Astrocyte (in vitro differentiated cells and primary cell): ENCODE measurements around the gene TMEM94. TPM values are rescaled to one million over a fixed set of nuclear protein-coding genes. Genes with fewer than 3 reads are reported as not detected.

Experiments used
- DNase-seq: peaks from one replicate; pipeline ENCODE4 v3.0.0-alpha.2; 2010; ENCODE audit warnings: low read depth
- FAIRE-seq: peaks from 2 replicates; lab custom pipeline; 2011; peaks lifted over from hg19 to GRCh38; lab: Jason Lieb, UNC
- H2AFZ ChIP-seq: 2 replicates; pipeline ENCODE4 v1.6.0; 2012; ENCODE audit warnings: low read depth, low read length, inconsistent platforms
- H3K27ac ChIP-seq: 2 replicates; pipeline ENCODE4 v1.5.1; 2011; ENCODE audit warnings: low read depth, low read length, inconsistent platforms
- H3K27me3 ChIP-seq: 2 replicates; pipeline ENCODE4 v1.6.0; 2011; ENCODE audit warnings: low read length, inconsistent platforms; ENCODE audit not compliant: insufficient read depth
- H3K36me3 ChIP-seq: 2 replicates; pipeline ENCODE4 v1.5.1; 2011; ENCODE audit warnings: low read length, inconsistent platforms; ENCODE audit not compliant: insufficient read depth
- H3K4me1 ChIP-seq: 2 replicates; pipeline ENCODE4 v1.5.1; 2011; ENCODE audit warnings: low read length, inconsistent platforms; ENCODE audit not compliant: insufficient read depth
- H3K4me2 ChIP-seq: 2 replicates; pipeline ENCODE4 v1.6.0; 2012; ENCODE audit warnings: low read length, inconsistent platforms
- H3K4me3 ChIP-seq: 2 replicates; pipeline ENCODE4 v1.5.1; 2011; ENCODE audit warnings: low read depth, mild to moderate bottlenecking, low read length, inconsistent platforms; ENCODE audit not compliant: insufficient read depth
- H3K79me2 ChIP-seq: 2 replicates; pipeline ENCODE4 v1.6.0; 2012; ENCODE audit warnings: mild to moderate bottlenecking, low read length, inconsistent platforms; ENCODE audit not compliant: insufficient read depth
- H3K9ac ChIP-seq: 2 replicates; pipeline ENCODE4 v1.6.0; 2012; ENCODE audit warnings: mild to moderate bottlenecking, low read length, inconsistent platforms
- H3K9me3 ChIP-seq: 2 replicates; pipeline ENCODE4 v1.5.1; 2012; ENCODE audit warnings: low read depth, mild to moderate bottlenecking, low read length, inconsistent platforms; ENCODE audit not compliant: insufficient read depth
- H4K20me1 ChIP-seq: 2 replicates; pipeline ENCODE4 v1.6.0; 2012; ENCODE audit warnings: low read length, inconsistent platforms; ENCODE audit not compliant: insufficient read depth
- H3K27ac Mint-ChIP-seq: one replicate; pipeline ENCODE4 v1.8.0; 2021; ENCODE audit warnings: mild to moderate bottlenecking, mixed read lengths; ENCODE audit not compliant: unreplicated experiment
- H3K27me3 Mint-ChIP-seq: one replicate; pipeline ENCODE4 v1.8.0; 2021; ENCODE audit warnings: low read depth, mixed read lengths; ENCODE audit not compliant: unreplicated experiment
- H3K36me3 Mint-ChIP-seq: one replicate; pipeline ENCODE4 v1.8.0; 2021; ENCODE audit warnings: low read depth, mixed read lengths; ENCODE audit not compliant: unreplicated experiment
- H3K4me1 Mint-ChIP-seq: one replicate; pipeline ENCODE4 v1.8.0; 2021; ENCODE audit warnings: low read depth, mixed read lengths; ENCODE audit not compliant: unreplicated experiment
- H3K4me3 Mint-ChIP-seq: one replicate; pipeline ENCODE4 v1.8.0; 2021; ENCODE audit warnings: mild to moderate bottlenecking, moderate library complexity, mixed read lengths; ENCODE audit not compliant: unreplicated experiment
- H3K9me3 Mint-ChIP-seq: one replicate; pipeline ENCODE4 v1.8.0; 2021; ENCODE audit warnings: mild to moderate bottlenecking, mixed read lengths; ENCODE audit not compliant: unreplicated experiment
- CTCF ChIP-seq: IDR thresholded peaks from 2 replicates; pipeline ENCODE4 v1.5.1; 2011; ENCODE audit warnings: low read depth, mild to moderate bottlenecking, inconsistent platforms, low read length, moderate library complexity; ENCODE audit not compliant: insufficient read depth
- EZH2 ChIP-seq: IDR thresholded peaks from 2 replicates; pipeline ENCODE4 v1.6.1; 2012; ENCODE audit warnings: mild to moderate bottlenecking, low read length, inconsistent platforms; ENCODE audit not compliant: insufficient read depth
- total RNA-seq: library from RNA; stranded (reverse); gene quantifications from 2 replicates; pipeline ENCODE4 v1.2.1, GENCODE V29; 2021

Gene TMEM94
- total RNA-seq, 1 donor from 2014 or later, result 52.4 TPM

GRCh38 chr17:75516619-75517296, 60.3 kb downstream of the TMEM94 start:
- peaks cover 6% of the 10 kb centered on the region for H3K4me1 Mint-ChIP-seq
- TF ChIP-seq EZH2, result no peak
- H3K9ac ChIP-seq, result peak overlapping the region; percentile 70
- no peaks in the 10 kb centered on the region for H3K27me3 Mint-ChIP-seq
- H3K36me3 Mint-ChIP-seq, result peaks cover 10% of the 10 kb centered on the region
- peaks cover 34% of the 10 kb centered on the region for H3K79me2 ChIP-seq
- peaks cover 44% of the 10 kb centered on the region for H4K20me1 ChIP-seq
- H3K27ac Mint-ChIP-seq, result no peak overlapping the region
- no peak for DNase-seq
- H2AFZ ChIP-seq, result peak overlapping the region; percentile 86
- peak overlapping the region; percentile 100 for H3K4me2 ChIP-seq
- H3K9me3 ChIP-seq, result no peaks in the 10 kb centered on the region
- no peak for FAIRE-seq
- H3K27me3 ChIP-seq, result no peaks in the 10 kb centered on the region
- no peaks in the 10 kb centered on the region for H3K36me3 ChIP-seq
- no peak overlapping the region for H3K27ac ChIP-seq
- H3K4me3 ChIP-seq, result peak overlapping the region; percentile 70
- peak overlapping the region; percentile 87 for H3K4me3 Mint-ChIP-seq
- H3K4me1 ChIP-seq, result peaks cover 24% of the 10 kb centered on the region
- peaks cover 4% of the 10 kb centered on the region for H3K9me3 Mint-ChIP-seq

GRCh38 chr17:75517297-75517865, 60.9 kb downstream of the TMEM94 start:
- Histone ChIP-seq H3K9ac (peak overlapping the region; percentile 70), H2AFZ (peak overlapping the region; percentile 86), H4K20me1 (peaks cover 38% of the 10 kb centered on the region), H3K4me3 (peak overlapping the region; percentile 70), H3K27me3 (no peaks in the 10 kb centered on the region), H3K9me3 (no peaks in the 10 kb centered on the region), H3K27ac (no peak overlapping the region), H3K79me2 (peaks cover 28% of the 10 kb centered on the region), H3K36me3 (no peaks in the 10 kb centered on the region), H3K4me2 (peak overlapping the region; percentile 100), H3K4me1 (peaks cover 24% of the 10 kb centered on the region)
- TF ChIP-seq EZH2 (no peak), CTCF (no peak)
- FAIRE-seq (no peak), DNase-seq (no peak)
- Mint-ChIP-seq H3K9me3 (peaks cover 4% of the 10 kb centered on the region), H3K27me3 (no peaks in the 10 kb centered on the region), H3K4me1 (peaks cover 8% of the 10 kb centered on the region), H3K36me3 (peaks cover 11% of the 10 kb centered on the region), H3K27ac (no peak overlapping the region), H3K4me3 (peak overlapping the region; percentile 87)

- DNase-seq, result no peak
- Mint-ChIP-seq H3K27ac (no peak overlapping the region), H3K36me3 (peaks cover 9% of the 10 kb centered on the region), H3K9me3 (peaks cover 4% of the 10 kb centered on the region), H3K4me3 (peak overlapping the region; percentile 87), H3K4me1 (peaks cover 9% of the 10 kb centered on the region), H3K27me3 (no peaks in the 10 kb centered on the region)
- Histone ChIP-seq H3K4me1 (peaks cover 23% of the 10 kb centered on the region), H3K27ac (no peak overlapping the region), H3K9me3 (no peaks in the 10 kb centered on the region), H3K4me3 (no peak overlapping the region), H3K27me3 (no peaks in the 10 kb centered on the region), H3K4me2 (peak overlapping the region; percentile 100), H3K36me3 (no peaks in the 10 kb centered on the region), H2AFZ (no peak overlapping the region), H4K20me1 (peaks cover 31% of the 10 kb centered on the region), H3K9ac (no peak overlapping the region), H3K79me2 (peaks cover 27% of the 10 kb centered on the region)
- no peak for FAIRE-seq
- TF ChIP-seq EZH2, result no peak
- no peak for TF ChIP-seq CTCF
These were observed 61.8 kb downstream of the TMEM94 start for GRCh38 chr17:75518201-75518600.
